ENCODE results near the gene DCAF4. TPM values are rescaled to one million over a fixed set of nuclear protein-coding genes. Genes with fewer than 3 reads are reported as not detected.
"Not testable (repeated sequence)": the region's sequence is repeated elsewhere in the genome, so short reads cannot be mapped to it uniquely, and the experiment has no call there.

Gene DCAF4
- total RNA-seq, 1 experiment from 2014 or later: 47.9 TPM

DNA sequence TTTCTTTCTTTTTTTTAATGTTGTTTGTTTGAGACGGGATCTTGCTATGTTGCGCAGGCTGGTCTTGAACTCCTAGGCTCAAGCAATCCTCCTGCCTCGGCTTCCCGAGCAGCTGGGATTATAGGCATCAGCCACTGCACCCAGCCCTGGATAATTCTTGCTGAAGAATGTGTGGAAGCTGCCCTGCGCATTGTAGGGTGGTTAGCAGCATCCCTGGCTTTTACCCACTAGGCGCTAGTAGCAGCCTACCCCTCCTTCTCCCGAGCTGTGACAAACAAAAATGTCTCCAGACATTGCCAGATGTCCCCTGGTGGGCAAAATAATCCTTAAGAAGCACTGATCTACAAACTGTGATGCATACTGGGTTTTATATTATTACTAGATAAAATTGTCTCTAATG lies 6.6 kb downstream of the DCAF4 start:
- DNase-seq (ENCODE audit: low spot score): no peak

DNA sequence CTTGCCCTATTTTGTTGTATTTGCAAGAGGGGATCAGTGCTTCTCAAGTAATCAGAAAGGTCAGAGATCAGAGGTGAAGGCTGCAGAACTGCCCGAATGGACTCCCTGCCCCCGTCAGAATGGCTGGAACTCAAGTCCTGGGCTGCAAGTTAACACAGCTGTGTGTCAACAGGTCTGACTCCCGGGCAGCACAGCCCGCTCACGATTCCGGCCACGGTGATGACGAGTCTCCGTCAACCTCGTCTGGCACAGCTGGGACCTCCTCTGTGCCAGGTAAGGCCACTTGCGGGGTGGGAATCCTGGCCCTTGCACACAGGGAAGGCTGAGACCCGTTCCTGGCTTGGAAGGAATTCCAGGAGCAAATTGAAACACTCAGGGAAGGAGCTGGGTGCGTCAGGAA lies 13.4 kb downstream of the DCAF4 start:
- DNase-seq (ENCODE audit: low spot score): no peak

DNA sequence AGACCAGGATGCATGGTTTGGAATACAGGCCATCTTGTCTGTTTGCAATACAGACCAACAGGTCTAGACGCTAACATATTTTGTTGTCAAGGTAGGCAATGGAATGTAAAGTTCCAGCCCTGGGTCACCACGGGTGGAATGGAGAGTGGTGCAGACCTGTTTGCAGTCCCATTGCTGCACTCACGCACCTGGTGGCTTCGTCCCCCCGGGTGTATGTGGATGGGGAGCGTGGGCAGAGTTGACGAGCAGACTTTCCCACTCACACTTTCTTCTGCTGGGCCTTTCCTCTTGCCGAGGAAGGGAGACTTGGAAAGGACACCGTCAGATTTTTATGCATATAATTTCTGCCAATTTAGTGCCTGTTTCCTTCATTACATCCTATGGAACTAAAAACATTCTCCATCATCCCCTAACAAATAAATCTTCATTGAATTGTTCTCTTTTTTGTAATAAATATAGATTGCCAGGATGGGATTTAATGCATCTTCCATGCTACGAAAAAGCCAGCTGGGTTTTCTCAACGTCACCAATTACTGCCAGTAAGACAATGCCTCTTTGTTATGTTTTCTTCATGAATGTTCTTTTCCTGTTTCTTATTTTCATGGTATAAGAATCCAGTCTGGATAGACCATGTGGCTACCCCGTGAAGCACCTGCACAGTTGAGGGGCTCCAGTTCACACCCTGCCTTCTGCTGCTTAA lies 15.2 kb downstream of the DCAF4 start:
- DNase-seq (ENCODE audit: low spot score): no peak

DNA sequence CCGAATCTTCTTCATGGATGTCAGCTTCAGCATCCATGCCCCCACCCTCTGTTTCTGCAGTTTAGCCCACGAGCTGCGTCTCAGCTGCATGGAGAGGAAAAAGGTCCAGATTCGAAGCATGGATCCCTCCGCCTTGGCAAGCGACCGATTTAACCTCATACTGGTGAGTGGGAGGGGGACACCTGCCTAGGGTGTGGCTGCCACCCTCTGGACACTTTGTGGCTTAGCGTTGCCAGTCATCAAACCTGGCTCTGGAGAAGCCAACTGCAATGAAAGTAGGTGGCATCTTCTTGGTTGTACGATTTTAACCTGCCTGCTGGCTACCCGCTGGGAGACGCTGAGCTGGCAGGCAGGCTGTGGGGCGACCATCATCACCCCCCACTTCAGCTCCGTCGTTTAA lies 16.7 kb downstream of the DCAF4 start:
- no peak for DNase-seq (ENCODE audit: low spot score)

DNA sequence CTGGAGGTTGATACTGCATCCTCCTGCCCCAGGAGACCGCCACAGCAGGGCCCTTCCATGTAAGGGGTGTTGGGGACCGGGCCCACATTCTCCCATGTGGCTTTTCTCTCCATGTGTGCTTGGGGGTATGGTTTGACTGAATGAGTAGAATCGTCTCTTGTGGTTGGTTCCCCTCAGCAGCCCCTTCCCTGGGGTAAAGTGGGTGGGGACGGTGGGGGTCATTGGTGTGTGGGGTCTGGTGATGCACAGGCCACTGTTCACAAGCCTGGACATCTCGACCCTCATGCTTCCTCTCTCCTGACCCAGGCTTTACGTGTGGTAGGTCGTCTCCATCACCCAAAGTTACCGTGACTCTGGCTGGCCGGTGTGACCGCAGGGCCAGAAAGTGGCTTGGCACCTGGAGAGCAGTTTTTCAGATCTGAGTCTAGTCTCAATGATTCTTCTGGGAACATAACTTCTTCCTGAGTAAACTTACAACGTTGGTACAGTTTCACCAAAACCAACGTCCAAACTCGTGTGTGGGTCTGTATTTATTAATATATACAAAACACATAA lies 17.7 kb downstream of the DCAF4 start:
- DNase-seq (ENCODE audit: low spot score): no peak

DNA sequence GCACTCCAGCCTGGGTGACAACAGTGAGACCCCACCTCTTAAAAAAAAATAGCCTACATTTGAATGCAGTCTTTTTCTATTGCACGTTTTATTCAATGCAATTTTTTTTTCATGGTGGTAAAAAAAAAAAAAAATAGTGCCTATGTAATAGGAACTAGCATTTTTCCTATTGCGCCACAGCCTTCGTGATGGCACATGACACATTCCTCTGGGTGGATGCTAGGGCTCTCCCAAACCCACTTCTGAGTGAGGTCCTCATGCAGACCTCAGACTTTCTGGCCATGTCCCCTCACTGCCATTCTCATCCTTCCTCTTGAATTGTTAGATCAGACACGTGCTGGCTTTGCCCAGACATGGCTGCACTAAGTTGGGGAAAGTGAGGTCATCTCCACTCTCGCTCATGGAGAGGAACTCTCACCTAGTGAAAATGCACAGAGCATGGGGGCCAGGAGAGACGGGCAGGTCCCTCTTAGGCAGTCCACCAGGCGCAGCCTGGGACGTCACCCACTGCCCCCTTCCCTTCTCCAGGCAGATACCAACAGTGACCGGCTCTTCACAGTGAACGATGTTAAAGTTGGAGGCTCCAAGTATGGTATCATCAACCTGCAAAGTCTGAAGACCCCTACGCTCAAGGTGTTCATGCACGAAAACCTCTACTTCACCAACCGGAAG lies 19.2 kb downstream of the DCAF4 start:
- no peak for DNase-seq (ENCODE audit: low spot score)

DNA sequence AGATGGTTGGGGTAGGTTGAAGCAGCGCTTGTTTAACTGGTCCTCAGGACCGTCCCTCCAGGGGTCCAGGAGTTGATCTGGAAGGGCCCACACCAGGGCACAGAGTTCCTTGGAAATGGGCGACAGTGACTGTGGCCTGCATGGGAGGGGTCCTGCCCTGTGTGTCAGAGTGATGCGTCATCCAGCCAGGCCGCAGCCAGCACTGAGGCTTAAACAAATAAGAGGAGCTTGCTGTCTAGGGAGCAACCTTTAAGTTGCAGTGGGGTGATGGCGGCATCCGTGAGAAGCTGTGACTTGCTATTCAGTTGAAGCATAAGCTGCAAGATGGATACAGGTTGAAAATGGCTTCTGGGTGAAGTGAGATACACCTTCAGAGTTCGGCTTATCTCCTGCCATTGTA lies 20.2 kb downstream of the DCAF4 start:
- DNase-seq (ENCODE audit: low spot score): peak; percentile 39

DNA sequence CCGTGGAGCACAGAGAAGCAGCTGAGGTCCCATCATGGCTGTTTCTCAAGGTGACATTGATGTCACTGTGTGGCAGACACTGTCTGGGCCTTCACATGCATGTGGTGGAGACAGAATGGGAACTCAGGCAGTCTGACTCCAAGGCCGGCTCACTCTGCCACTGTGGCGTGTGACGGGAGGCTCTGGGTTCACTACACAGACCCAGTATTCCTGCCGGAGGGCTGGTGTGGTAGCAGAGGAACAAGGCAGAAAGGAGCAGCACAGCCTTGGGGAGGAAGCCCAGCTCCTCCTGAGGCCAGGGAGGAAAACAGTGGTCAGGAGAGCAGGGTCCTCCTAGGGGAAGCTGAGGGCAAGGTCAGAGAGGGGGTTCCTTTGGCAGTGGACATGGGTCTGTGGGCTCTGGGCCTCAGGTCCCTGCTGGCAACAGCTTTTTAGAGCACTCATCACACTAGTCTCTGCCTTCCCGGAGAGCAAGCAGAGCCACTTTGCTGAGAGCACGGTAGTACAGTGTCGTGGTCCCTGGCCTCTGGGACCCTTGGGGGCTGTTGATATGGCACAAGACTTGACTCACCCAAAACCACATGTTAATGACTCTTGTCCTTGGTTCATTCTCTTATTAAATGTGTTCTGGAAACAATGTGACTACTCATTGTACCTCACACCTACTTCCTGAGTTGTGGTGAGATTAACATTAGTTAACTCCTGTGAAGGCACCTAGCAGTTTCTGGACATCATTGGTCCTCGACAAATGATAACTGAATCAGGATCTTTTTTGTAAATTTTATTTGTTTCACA lies 21.3 kb downstream of the DCAF4 start:
- DNase-seq (ENCODE audit: low spot score): peak; percentile 32

DNA sequence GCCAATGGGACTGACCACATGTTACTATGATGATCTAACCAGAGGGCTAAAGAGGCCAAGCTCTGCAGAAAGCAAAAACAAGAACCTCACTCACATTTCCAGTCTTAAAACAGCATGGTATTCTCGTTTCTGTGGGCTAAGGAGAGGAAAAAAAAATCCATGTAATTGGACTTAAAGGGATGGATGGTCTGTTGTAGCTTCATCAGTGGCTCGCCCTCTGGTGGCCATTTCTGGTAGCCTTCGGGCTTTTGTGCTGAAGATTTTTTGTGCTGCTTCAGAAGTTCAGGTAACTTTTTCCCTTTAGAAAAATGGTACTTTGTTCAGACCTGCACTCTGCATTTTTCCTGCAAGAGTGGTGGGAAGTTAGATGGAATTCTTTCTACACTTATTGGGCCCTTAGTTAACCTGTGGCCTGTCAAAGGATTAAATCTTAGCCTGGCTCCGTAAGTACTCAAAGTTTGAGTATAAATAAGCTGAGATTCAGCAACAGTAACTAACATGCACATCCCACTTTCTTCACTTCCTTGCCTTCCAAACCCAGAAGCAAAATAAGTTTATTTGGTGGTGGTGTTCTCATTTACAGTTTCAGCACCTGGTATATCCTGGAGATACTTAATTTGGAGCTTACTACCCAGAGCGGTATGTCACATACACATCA lies 22.3 kb downstream of the DCAF4 start:
- DNase-seq (ENCODE audit: low spot score): peak; percentile 60

DNA sequence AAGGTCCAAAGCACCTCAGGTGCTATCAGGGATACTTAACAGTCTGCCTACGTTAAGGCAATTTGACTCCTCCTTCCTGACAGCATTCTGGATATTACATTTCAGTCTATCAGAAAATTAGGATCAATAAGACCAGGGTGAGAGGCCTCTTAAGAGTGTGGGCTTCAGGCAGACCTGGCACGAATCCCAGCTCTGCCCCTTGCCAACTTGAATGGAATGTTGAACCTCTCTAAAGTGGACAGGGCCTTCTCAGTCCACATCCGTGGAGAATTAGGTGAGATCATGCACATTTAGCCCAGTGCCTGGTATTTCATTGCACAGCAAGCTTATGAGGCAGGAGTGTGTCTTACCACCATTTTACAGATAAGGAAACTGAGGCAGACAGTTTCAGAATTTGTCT lies 25.9 kb downstream of the DCAF4 start:
- no peak for DNase-seq (ENCODE audit: low spot score)

DNA sequence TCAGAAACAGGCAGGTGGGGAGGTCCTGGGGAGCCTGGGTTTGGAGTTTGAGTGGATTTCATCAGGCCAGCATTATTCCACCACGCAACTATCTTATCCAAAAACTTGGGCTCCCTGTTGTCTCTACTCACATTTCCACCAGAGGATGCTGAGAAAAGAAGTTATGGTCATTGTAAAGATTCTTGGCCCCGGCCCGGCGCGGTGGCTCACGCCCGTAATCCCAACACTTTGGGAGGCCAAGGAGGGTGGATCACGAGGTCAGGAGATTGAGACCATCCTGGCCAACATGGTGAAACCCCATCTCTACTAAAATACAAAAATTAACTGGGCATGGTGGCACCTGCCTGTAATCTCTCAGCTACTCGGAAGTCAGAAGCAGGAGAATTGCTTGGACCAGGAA lies 30.5 kb downstream of the DCAF4 start:
- DNase-seq (ENCODE audit: low spot score): not testable (repeated sequence)

DNA sequence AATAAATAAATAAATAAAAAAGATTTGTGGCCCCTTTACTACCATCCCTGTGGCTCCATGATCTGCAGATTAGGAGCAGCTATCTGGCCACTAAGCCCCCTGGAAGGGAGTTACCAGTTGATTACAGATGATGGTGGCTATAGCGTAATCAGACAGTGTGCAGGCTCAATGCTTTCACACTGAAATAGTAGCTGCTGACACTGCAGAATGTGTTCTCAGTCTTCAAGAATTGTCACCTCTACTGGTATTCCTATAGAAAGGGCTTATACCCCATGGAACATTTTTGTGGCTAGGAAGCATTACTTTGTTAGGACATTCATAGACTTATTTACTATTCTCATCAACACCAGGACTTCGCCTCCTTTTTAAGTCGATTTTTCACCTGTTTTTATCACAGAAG lies 30.9 kb downstream of the DCAF4 start:
- DNase-seq (ENCODE audit: low spot score): no peak

DNA sequence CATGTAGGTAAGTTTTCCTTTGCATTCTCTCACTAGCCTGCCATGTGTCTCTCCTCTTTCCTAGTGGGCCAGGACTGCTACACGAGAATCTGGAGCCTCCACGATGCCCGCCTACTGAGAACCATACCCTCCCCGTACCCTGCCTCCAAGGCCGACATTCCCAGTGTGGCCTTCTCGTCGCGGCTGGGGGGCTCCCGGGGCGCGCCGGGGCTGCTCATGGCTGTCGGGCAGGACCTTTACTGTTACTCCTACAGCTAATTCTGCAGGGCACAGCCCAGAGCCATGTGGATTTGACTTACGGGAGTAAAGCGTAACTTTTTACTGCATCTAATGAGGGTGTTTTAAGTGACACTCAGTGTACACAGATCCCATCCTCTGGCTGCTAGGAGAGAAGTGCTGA lies 32.3 kb downstream of the DCAF4 start:
- DNase-seq (ENCODE audit: low spot score): no peak

DNA sequence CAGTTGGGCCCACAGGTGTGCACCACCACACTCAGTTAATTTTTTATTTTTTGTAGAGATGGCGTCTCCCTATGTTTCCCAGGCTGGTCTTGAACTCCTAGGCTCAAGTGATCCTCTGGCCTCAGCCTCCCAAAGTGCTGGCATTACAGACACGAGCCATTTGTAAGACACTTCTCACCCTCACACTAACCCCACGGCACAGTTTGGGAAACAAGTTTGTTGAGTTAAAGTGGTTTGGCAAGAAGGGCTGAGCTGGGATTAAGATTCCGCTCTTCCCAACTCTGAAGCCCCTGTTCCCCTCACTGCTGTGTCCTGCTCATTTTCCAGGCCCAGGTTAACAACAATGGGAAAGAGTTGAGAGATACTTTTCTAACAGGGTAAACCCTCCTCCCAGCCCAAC lies 34.8 kb downstream of the DCAF4 start:
- not testable (repeated sequence) for DNase-seq (ENCODE audit: low spot score)

DNA sequence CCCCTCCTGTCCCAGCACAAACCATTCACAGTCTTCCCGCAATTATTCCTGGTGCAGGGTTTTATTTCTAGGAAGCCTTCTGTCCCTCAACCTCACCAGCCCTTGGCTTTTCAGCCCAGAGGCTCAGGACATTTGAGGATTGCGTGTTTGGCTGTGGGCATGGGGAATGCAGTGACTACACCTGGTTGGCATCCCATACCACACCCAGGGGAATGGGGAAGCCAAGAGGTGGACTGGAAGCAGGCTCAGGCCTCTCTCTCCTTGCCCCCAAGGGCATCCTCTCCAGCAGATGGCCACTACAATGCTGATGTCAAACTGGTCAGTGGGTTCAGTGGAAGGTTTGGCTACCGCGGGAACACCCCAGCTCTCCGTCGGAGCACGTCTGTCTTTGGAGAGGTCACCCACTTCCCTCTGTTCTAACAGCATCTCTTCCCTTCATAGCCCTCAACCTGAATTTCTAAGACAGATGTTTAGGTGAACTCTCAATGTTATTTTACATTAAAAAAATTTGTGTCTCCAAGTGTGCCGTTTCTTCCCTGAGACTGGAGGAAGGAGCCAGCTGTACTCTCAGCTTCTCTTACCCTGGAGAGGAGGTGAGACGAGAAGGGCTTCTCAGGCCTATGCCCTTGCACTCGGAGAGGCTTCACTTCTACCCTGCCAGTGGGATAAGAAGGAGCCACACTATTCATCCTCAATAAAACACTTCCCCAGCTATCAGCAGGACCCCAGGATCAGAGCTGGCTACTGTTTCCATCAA lies 35.5 kb downstream of the DCAF4 start:
- DNase-seq (ENCODE audit: low spot score): peak; percentile 93

DNA sequence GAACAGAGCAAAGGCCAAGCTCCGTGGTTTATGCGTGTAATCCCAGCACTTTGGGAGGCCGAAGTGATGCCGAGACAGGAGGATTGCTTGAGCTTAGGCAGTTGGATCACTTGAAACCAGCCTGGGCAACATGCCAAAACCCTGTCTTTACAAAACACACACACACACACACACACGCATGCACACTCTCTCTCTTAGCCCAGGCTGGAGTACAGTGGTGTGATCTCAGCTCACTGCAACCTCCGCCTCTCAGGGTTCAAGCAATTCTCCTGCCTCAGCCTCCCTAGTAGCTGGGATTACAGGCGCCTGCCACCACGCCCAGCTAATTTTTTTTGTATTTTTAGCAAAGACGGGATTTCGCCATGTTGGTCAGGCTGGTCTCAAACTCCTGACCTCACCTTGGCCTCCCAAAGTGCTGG lies 36.1 kb downstream of the DCAF4 start:
- DNase-seq (ENCODE audit: low spot score): peak; percentile 61

DNA sequence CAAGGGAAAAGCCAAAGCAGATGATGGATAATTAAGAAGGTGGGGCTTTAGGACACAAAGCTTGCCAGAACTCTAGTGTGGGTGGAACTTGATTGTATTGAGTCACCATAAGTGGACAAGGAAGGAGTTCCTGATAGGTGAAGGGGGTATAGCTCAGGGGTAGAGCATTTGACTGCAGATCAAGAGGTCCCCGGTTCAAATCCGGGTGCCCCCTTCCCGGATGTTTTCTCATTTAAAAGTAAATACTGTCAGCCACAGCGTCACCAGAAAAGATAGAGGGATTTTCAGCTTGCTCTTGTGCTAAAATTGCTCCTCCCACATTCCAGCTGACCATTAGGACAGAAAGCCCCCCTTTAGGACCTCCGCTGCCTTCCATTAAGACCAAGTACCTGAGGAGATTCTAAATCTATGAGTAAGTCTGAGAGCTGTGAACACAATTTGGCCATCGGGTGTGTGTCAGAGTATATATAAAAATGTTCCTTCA lies 36.6 kb downstream of the DCAF4 start:
- DNase-seq (ENCODE audit: low spot score): peak; percentile 98

DNA sequence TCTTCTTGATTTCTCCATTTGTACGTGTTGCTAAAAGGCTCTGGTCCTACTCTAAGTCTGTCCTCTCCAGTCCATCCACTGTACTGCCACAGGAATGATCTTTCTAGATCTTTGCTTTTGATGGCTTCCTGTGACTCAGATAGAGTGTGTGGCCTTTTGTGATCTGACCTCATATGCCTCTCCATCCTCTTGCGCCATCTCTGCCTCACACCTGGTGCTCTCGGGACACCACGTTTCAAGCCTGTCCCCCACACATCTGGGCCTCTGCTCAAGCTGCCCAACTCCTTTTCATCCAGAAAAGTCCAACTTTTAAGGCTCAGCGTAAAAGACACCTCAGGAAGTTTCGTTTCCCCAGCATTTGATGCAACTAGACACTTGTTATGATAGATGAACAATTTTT lies 39.0 kb downstream of the DCAF4 start:
- DNase-seq (ENCODE audit: low spot score): peak; percentile 69

DNA sequence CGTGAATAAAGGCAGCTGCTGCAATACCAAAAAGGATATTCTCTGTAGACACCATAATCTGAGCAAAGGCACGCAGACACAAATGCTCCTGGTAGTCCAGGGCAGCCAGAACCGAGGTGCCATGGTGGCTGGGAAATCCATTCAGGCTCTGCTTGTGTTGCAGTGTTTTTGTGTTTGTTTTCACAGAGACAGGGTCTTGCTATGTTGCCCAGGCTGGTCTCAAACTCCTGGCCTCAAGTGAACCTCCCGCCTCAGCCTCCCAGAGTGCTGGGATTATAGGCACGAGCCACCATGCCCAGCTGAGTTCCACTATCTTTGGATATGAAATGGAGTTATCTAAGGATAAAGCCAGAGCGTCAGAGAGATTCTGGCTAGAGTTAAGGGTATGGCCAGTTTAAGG lies 39.8 kb downstream of the DCAF4 start:
- no peak for DNase-seq (ENCODE audit: low spot score)

DNA sequence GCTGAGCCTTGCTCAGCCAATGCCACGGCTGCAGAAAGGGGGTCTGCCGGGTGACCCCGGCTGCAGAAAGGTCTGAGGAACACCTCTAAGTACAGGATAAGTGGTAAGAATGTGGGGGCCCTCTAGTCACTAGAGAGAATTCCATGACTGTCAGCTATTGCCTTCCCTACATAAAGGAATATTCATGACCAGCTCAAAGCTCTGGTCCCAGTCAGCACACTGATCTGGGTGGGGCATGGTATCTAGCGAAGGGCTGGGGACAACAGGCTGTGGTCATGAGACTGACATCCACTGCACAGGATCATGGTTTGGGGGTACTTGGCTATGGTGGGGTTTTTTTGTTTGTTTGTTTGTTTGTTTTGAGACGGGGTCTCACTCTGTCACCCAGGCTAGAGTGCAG lies 42.1 kb downstream of the DCAF4 start:
- no peak for DNase-seq (ENCODE audit: low spot score)

DNA sequence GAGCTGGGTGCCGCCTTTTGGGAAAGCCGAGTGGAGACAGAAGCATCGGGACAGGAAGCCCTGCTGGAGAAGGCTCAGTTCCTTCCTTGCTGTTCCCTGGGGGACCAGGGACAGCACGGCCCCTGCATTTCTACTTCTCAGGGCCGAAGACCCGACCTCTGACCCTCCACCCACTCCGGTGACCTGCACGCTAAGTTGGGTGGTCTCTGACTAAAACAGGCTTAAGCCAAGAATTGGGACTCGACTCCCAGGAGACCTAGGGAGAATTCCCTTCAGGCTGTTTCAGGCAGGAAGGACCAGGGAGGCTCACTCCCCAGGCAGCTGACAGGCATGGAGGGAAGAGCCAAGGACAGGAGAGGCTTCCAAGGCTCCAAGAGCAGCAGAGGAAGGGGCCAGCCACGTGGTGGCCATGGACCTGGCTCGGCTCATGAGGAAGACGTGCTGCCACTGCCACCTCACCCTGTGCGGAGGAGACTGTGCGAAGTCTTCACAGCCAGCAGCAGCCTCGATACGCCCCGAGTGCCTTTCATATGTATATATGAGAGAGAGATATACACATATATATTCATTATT lies 43.9 kb downstream of the DCAF4 start:
- DNase-seq (ENCODE audit: low spot score): no peak
